ENCODE results near the gene TMEM35B. TPM values are rescaled to one million over a fixed set of nuclear protein-coding genes. Genes with fewer than 3 reads are reported as not detected.
"Not testable (repeated sequence)": the region's sequence is repeated elsewhere in the genome, so short reads cannot be mapped to it uniquely, and the experiment has no call there.

The TMEM35B gene
- polyA plus RNA-seq, 3 donors from 2014 or later = 124 to 214 (median 186) TPM

- Mint-ChIP-seq H3K27ac (peak overlapping the region in 1 of 6 donors; percentile 43), H3K27me3 (ENCODE audit: low read depth in 3 of 3) (peaks cover 0 to 5% (median 3%) of the 10 kb centered on the region in 3 donors), H3K4me3 (no peak overlapping the region), H3K9me3 (no peaks in the 10 kb centered on the region), H3K36me3 (peaks cover 3 to 7% (median 4%) of the 10 kb centered on the region in 3 donors), H3K4me1 (peaks cover 23 to 30% of the 10 kb centered on the region in 2 donors)
- no peak for DNase-seq
These were observed 14.3 kb downstream of the TMEM35B start for GRCh38 chr1:34970829-34971228.

- Mint-ChIP-seq H3K9me3 (no peaks in the 10 kb centered on the region), H3K27me3 (ENCODE audit: low read depth in 3 of 3) (peaks cover 0 to 6% (median 5%) of the 10 kb centered on the region in 3 donors), H3K4me3 (peak overlapping the region in 2 of 5 donors; percentile 8 to 12), H3K4me1 (peaks cover 21 to 26% of the 10 kb centered on the region in 2 donors), H3K36me3 (peaks cover 0 to 2% (median 0%) of the 10 kb centered on the region in 3 donors), H3K27ac (no peak overlapping the region)
- DNase-seq = no peak
These were observed 14.9 kb downstream of the TMEM35B start for GRCh38 chr1:34970220-34970735.

GRCh38 chr1:34968297-34968696 is 16.9 kb downstream of the TMEM35B start:
- H3K4me1 Mint-ChIP-seq = peaks cover 21 to 26% of the 10 kb centered on the region in 2 donors
- H3K27me3 Mint-ChIP-seq (ENCODE audit: low read depth in 3 of 3); H3K36me3 Mint-ChIP-seq; H3K9me3 Mint-ChIP-seq: not testable (repeated sequence)
- peak overlapping the region; percentile 58 to 73 (median 63) for H3K4me3 Mint-ChIP-seq
- DNase-seq = peak; percentile 38 to 58 (median 53)
- peak overlapping the region in 1 of 6 donors; percentile 24 for H3K27ac Mint-ChIP-seq

GRCh38 chr1:34967672-34968071 is 17.5 kb downstream of the TMEM35B start:
- not testable (repeated sequence) for H3K36me3 Mint-ChIP-seq; DNase-seq; H3K9me3 Mint-ChIP-seq; H3K4me3 Mint-ChIP-seq; H3K27ac Mint-ChIP-seq; H3K27me3 Mint-ChIP-seq (ENCODE audit: low read depth in 3 of 3)
- H3K4me1 Mint-ChIP-seq = peaks cover 21 to 26% of the 10 kb centered on the region in 2 donors

- Mint-ChIP-seq H3K9me3 (no peaks in the 10 kb centered on the region), H3K4me3 (no peak overlapping the region), H3K36me3 (no peaks in the 10 kb centered on the region), H3K4me1 (peaks cover 21% of the 10 kb centered on the region in 2 donors), H3K27me3 (ENCODE audit: low read depth in 3 of 3) (peaks cover 2 to 6% (median 4%) of the 10 kb centered on the region in 3 donors), H3K27ac (no peak overlapping the region)
- DNase-seq = no peak
These were observed 19.6 kb downstream of the TMEM35B start for GRCh38 chr1:34965597-34965996.

- peaks cover 4 to 8% (median 8%) of the 10 kb centered on the region in 3 donors for H3K27me3 Mint-ChIP-seq (ENCODE audit: low read depth in 3 of 3)
- no peak for DNase-seq
- H3K9me3 Mint-ChIP-seq = peaks cover 0 to 3% (median 0%) of the 10 kb centered on the region in 6 donors
- H3K36me3 Mint-ChIP-seq = peaks cover 0 to 9% (median 9%) of the 10 kb centered on the region in 3 donors
- no peak overlapping the region for H3K27ac Mint-ChIP-seq
- no peaks in the 10 kb centered on the region for H3K4me1 Mint-ChIP-seq
- H3K4me3 Mint-ChIP-seq = no peak overlapping the region
These were observed 34.7 kb downstream of the TMEM35B start for GRCh38 chr1:34950428-34950827.

GRCh38 chr1:34948739-34949138 is 36.4 kb downstream of the TMEM35B start:
- DNase-seq, H3K36me3 Mint-ChIP-seq, H3K4me1 Mint-ChIP-seq, H3K4me3 Mint-ChIP-seq, H3K27ac Mint-ChIP-seq, H3K9me3 Mint-ChIP-seq: not testable (repeated sequence)
- H3K27me3 Mint-ChIP-seq (ENCODE audit: low read depth in 3 of 3) = peaks cover 4 to 11% (median 8%) of the 10 kb centered on the region in 3 donors

GRCh38 chr1:34947641-34948314 is 37.4 kb downstream of the TMEM35B start:
- peaks cover 2 to 10% (median 7%) of the 10 kb centered on the region in 3 donors for H3K27me3 Mint-ChIP-seq (ENCODE audit: low read depth in 3 of 3)
- H3K36me3 Mint-ChIP-seq, H3K4me3 Mint-ChIP-seq, H3K4me1 Mint-ChIP-seq, DNase-seq, H3K27ac Mint-ChIP-seq, H3K9me3 Mint-ChIP-seq: not testable (repeated sequence)

- H3K9me3 Mint-ChIP-seq = no peaks in the 10 kb centered on the region
- H3K4me1 Mint-ChIP-seq = no peaks in the 10 kb centered on the region
- no peak overlapping the region for H3K27ac Mint-ChIP-seq
- peaks cover 2 to 7% (median 4%) of the 10 kb centered on the region in 3 donors for H3K27me3 Mint-ChIP-seq (ENCODE audit: low read depth in 3 of 3)
- no peak overlapping the region for H3K4me3 Mint-ChIP-seq
- DNase-seq = no peak
- H3K36me3 Mint-ChIP-seq = peaks cover 0 to 4% (median 4%) of the 10 kb centered on the region in 3 donors
These were observed 38.9 kb downstream of the TMEM35B start for GRCh38 chr1:34946211-34946610.

GRCh38 chr1:34941798-34942197 is 43.3 kb downstream of the TMEM35B start:
- H3K36me3 Mint-ChIP-seq, H3K27ac Mint-ChIP-seq, H3K4me1 Mint-ChIP-seq, H3K4me3 Mint-ChIP-seq, DNase-seq, H3K9me3 Mint-ChIP-seq: not testable (repeated sequence)
- peaks cover 3 to 12% (median 8%) of the 10 kb centered on the region in 3 donors for H3K27me3 Mint-ChIP-seq (ENCODE audit: low read depth in 3 of 3)

Other genes with a start within 250 kb of the TMEM35B start
- not detected for gene GJB5, start 230.3 kb downstream of the TMEM35B start, polyA plus RNA-seq
- not detected for gene GJB4, start 225.6 kb downstream of the TMEM35B start, polyA plus RNA-seq
- gene GJB3, start 204.1 kb downstream of the TMEM35B start, polyA plus RNA-seq = not detected
- gene GJA4, start 192.3 kb downstream of the TMEM35B start, polyA plus RNA-seq = not detected
- 100 to 1,000 TPM in 2 of 3 donors, 10 to 100 TPM in 1; 96.5 to 169 (median 114) TPM for gene SMIM12, start 125.6 kb downstream of the TMEM35B start, polyA plus RNA-seq
- gene DLGAP3, start 55.7 kb downstream of the TMEM35B start, polyA plus RNA-seq = under 1 TPM in 1 of 3 donors, not detected in 2; 0.10 TPM
- gene ZMYM6, start 46.6 kb upstream of the TMEM35B start, polyA plus RNA-seq = 1 to 10 TPM; 5.9 to 8.0 (median 6.2) TPM
- gene ZMYM1, start 94.0 kb upstream of the TMEM35B start, polyA plus RNA-seq = 10 to 100 TPM in 2 of 3 donors, 1 to 10 TPM in 1; 8.6 to 18.9 (median 10.2) TPM
- gene SFPQ, start 207.8 kb upstream of the TMEM35B start, polyA plus RNA-seq = 100 to 1,000 TPM in 1 of 3 donors, 10 to 100 TPM in 2; 35.4 to 155 (median 82.1) TPM

Data from immature natural killer cell (primary cell).